NB4 (cell line): ENCODE measurements around the gene FUNDC2.

Experiments used
- DNase-seq: peaks from one replicate; pipeline ENCODE4 v3.0.0; 2010; ENCODE audit warnings: low read depth
- H3K4me3 ChIP-seq: one replicate; pipeline ENCODE4 v1.5.1; 2011; ENCODE audit warnings: mild to moderate bottlenecking, low read depth, low read length, moderate library complexity
- MYC ChIP-seq: IDR thresholded peaks from 2 replicates; pipeline ENCODE4 v1.6.1; 2011; ENCODE audit warnings: low read depth, low read length
- POLR2A ChIP-seq: IDR thresholded peaks from 2 replicates; pipeline ENCODE4 v1.6.1; 2011; ENCODE audit warnings: mild to moderate bottlenecking; ENCODE audit not compliant: insufficient read length; ENCODE audit errors: extremely low read depth
- TF ChIP-seq, protein P1 (sequence below): IDR thresholded peaks from one replicate; pipeline ENCODE4 v1.5.1; 2012; ENCODE audit warnings: low read depth, low read length
- TF ChIP-seq, protein P2 (sequence below): IDR thresholded peaks from 2 replicates; pipeline ENCODE4 v1.6.1; 2011; ENCODE audit warnings: low read depth, low read length

FUNDC2 gene

GRCh38 chrX:155108427-155108826, 81.8 kb downstream of the FUNDC2 start:
- TF ChIP-seq, protein P1, sequence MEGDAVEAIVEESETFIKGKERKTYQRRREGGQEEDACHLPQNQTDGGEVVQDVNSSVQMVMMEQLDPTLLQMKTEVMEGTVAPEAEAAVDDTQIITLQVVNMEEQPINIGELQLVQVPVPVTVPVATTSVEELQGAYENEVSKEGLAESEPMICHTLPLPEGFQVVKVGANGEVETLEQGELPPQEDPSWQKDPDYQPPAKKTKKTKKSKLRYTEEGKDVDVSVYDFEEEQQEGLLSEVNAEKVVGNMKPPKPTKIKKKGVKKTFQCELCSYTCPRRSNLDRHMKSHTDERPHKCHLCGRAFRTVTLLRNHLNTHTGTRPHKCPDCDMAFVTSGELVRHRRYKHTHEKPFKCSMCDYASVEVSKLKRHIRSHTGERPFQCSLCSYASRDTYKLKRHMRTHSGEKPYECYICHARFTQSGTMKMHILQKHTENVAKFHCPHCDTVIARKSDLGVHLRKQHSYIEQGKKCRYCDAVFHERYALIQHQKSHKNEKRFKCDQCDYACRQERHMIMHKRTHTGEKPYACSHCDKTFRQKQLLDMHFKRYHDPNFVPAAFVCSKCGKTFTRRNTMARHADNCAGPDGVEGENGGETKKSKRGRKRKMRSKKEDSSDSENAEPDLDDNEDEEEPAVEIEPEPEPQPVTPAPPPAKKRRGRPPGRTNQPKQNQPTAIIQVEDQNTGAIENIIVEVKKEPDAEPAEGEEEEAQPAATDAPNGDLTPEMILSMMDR: no peak
- TF ChIP-seq, protein P2, sequence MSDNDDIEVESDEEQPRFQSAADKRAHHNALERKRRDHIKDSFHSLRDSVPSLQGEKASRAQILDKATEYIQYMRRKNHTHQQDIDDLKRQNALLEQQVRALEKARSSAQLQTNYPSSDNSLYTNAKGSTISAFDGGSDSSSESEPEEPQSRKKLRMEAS: no peak
- TF ChIP-seq POLR2A (no peak), MYC (no peak)
- no peak overlapping the region for H3K4me3 ChIP-seq
- DNase-seq: no peak
